ENCODE data around the gene ZNF606. TPM values are rescaled to one million over a fixed set of nuclear protein-coding genes. Genes with fewer than 3 reads are reported as not detected.

The ZNF606 gene
- total and polyA plus RNA-seq, 10 of the 15 experiments (the other 5 are each of a cell fraction or from before 2014, with no cell fraction given): 2.2 to 10.6 (median 7.6) TPM

DNA sequence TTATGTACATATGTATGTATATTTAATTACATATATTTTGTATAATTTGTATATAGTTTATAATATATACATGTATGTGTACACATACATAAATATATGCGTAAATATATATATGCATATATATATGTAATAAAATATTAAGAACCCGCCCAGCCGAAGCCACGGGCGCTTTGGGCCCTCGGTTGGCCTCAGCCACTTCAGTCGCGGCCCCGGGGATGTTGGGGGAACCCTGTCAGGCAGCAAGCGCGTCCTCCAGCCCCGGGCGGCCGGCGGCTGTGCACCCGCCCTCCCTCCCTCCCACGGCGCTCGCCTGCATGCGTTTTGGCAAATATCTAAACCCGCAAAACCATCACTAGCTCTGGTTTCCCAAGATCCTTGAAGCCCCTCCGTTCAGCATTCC, 7.9 kb upstream of the ZNF606 start:
- no TSS peak for BruUV-seq (replicated peaks)
- peaks cover 21% of the 10 kb centered on the region; the same call in 2 of the 3 replicates for H3K9me3 ChIP-seq (replicated peaks; ENCODE audit: control insufficient read depth, insufficient read depth, low read length)

More for the DNA sequence above, 7.9 kb upstream of the ZNF606 start:
- no peak overlapping the region for H3K27ac ChIP-seq (ENCODE audit: control insufficient read depth, insufficient read depth)
- RAD21 ChIA-PET (ENCODE audit: unreplicated experiment): no interaction called here
- SMC1A ChIA-PET (ENCODE audit: uncharacterized antibody, unreplicated experiment): no interaction called here
- intact Hi-C loops (cut with micrococcal nuclease; ENCODE audit: unreplicated experiment) (no loop called here), in situ Hi-C loops (cut with MboI) (no loop called here)
- no peak for ATAC-seq
- POLR2A ChIA-PET: interaction anchor here (1.0 kb wide), 1 partner anchor 8 kb away, joined by 3 read pairs; the partner anchor contains the start of gene ZNF606
- H3K36me3 ChIP-seq (ENCODE audit: control insufficient read depth in 2 of 2, insufficient read depth in 2 of 2, low read length in 1 of 2): no peaks in the 10 kb centered on the region
- CTCF ChIA-PET: no interaction called here
- H3K79me2 ChIP-seq (ENCODE audit: control insufficient read depth, insufficient read depth, low read length): no peaks in the 10 kb centered on the region
- no peak for FAIRE-seq
- no peak overlapping the region for H2AFZ ChIP-seq (ENCODE audit: control insufficient read depth, low read depth, low read length)
- H4K20me1 ChIP-seq (ENCODE audit: control insufficient read depth, insufficient read depth): no peaks in the 10 kb centered on the region
- H3K4me1 ChIP-seq (ENCODE audit: control insufficient read depth, insufficient read depth, low read length): no peaks in the 10 kb centered on the region
- no peak overlapping the region for H3K4me2 ChIP-seq (ENCODE audit: control insufficient read depth, insufficient read depth)
- H3K27me3 ChIP-seq (replicated peaks in 1 of 2; ENCODE audit: control insufficient read depth in 2 of 2, insufficient read depth in 2 of 2, low read length in 1 of 2): no peaks in the 10 kb centered on the region
- DNase-seq (ENCODE audit: low read depth, low spot score): no peak
- TF ChIP-seq HDAC2 (IDR thresholded peaks at IDR 0.05) (no peak), RB1 (IDR thresholded peaks at IDR 0.05; ENCODE audit: borderline replicate concordance) (no peak), EED (IDR thresholded peaks at IDR 0.05; ENCODE audit: low read depth) (no peak), KAT2A (conservative IDR thresholded peaks at IDR 0.05; ENCODE audit: control insufficient read depth, low read depth, low read length) (no peak), CBFB (IDR thresholded peaks at IDR 0.05; ENCODE audit: low read depth) (no peak), ATF7 (IDR thresholded peaks at IDR 0.05; ENCODE audit: low read depth) (no peak), SKIL (IDR thresholded peaks at IDR 0.05; ENCODE audit: low read depth, poor library complexity, severe bottlenecking) (no peak), HCFC1 (IDR thresholded peaks at IDR 0.05; ENCODE audit: low read length) (no peak), IKZF2 (IDR thresholded peaks at IDR 0.05) (no peak), MEF2A (IDR thresholded peaks at IDR 0.05; ENCODE audit: insufficient read depth, low read depth, low read length) (no peak), ZBTB33 (IDR thresholded peaks at IDR 0.05) (no peak), NR2C1 (IDR thresholded peaks at IDR 0.05) (no peak)
- TF ChIP-seq, protein P1, sequence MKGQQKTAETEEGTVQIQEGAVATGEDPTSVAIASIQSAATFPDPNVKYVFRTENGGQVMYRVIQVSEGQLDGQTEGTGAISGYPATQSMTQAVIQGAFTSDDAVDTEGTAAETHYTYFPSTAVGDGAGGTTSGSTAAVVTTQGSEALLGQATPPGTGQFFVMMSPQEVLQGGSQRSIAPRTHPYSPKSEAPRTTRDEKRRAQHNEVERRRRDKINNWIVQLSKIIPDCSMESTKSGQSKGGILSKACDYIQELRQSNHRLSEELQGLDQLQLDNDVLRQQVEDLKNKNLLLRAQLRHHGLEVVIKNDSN (IDR thresholded peaks at IDR 0.05; ENCODE audit: borderline replicate concordance, extremely low read length, insufficient read depth, low read depth, low read length): no peak
- TF ChIP-seq, protein P2, sequence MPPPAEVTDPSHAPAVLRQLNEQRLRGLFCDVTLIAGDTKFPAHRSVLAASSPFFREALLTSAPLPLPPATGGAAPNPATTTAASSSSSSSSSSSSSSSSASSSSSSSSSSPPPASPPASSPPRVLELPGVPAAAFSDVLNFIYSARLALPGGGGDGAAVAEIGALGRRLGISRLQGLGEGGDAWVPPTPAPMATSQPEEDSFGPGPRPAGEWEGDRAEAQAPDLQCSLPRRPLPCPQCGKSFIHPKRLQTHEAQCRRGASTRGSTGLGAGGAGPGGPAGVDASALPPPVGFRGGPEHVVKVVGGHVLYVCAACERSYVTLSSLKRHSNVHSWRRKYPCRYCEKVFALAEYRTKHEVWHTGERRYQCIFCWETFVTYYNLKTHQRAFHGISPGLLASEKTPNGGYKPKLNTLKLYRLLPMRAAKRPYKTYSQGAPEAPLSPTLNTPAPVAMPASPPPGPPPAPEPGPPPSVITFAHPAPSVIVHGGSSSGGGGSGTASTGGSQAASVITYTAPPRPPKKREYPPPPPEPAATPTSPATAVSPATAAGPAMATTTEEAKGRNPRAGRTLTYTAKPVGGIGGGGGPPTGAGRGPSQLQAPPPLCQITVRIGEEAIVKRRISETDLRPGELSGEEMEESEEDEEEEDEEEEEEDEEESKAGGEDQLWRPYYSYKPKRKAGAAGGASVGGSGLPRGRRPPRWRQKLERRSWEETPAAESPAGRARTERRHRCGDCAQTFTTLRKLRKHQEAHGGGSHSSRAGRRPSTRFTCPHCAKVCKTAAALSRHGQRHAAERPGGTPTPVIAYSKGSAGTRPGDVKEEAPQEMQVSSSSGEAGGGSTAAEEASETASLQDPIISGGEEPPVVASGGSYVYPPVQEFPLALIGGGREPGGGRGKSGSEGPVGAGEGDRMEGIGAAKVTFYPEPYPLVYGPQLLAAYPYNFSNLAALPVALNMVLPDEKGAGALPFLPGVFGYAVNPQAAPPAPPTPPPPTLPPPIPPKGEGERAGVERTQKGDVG (CRISPR knock-in tag; IDR thresholded peaks at IDR 0.05): no peak
- TF ChIP-seq, protein P3, sequence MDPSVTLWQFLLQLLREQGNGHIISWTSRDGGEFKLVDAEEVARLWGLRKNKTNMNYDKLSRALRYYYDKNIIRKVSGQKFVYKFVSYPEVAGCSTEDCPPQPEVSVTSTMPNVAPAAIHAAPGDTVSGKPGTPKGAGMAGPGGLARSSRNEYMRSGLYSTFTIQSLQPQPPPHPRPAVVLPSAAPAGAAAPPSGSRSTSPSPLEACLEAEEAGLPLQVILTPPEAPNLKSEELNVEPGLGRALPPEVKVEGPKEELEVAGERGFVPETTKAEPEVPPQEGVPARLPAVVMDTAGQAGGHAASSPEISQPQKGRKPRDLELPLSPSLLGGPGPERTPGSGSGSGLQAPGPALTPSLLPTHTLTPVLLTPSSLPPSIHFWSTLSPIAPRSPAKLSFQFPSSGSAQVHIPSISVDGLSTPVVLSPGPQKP (IDR thresholded peaks at IDR 0.05; ENCODE audit: low read depth, low read length): no peak
- 89% methylated on average over 18 of the region's 22 CpGs for WGBS (ENCODE audit: insufficient coverage, insufficient replicate concordance, low lambda C conversion rate, missing lambda C conversion rate)
- H3K4me3 ChIP-seq: no peak overlapping the region
- H3K9ac ChIP-seq (ENCODE audit: control insufficient read depth, insufficient read depth, low read length): no peak overlapping the region

Data from GM12878 (cell line).